ENCODE results near the gene USP47. TPM values are rescaled to one million over a fixed set of nuclear protein-coding genes. Genes with fewer than 3 reads are reported as not detected.
A peak's percentile ranks its signal among the peaks of the same experiment; 100 is the strongest.

Gene USP47
- total RNA-seq, 1 donor from 2014 or later: 71.7 TPM

GRCh38 chr11:11981364-11981763 lies 139.6 kb downstream of the USP47 start:
- Mint-ChIP-seq H3K9me3 (peaks cover 4% of the 10 kb centered on the region), H3K27ac (peak overlapping the region; percentile 37), H3K27me3 (ENCODE audit: insufficient read depth, low read depth) (peaks cover 3% of the 10 kb centered on the region), H3K4me1 (peaks cover 43% of the 10 kb centered on the region), H3K36me3 (peaks cover 16% of the 10 kb centered on the region), H3K4me3 (no peak overlapping the region)
- Histone ChIP-seq H3K4me2 (no peak overlapping the region), H3F3A (ENCODE audit: low read depth) (no peaks in the 10 kb centered on the region), H3K27ac (no peak overlapping the region), H3K4me3 (no peak overlapping the region), H3K9me3 (ENCODE audit: low read depth) (no peaks in the 10 kb centered on the region), H3K36me3 (no peaks in the 10 kb centered on the region), H3K79me2 (ENCODE audit: low read depth) (no peaks in the 10 kb centered on the region), H3K9ac (no peak overlapping the region), H2AFZ (replicated peaks) (no peak overlapping the region), H3K27me3 (no peaks in the 10 kb centered on the region), H4K20me1 (ENCODE audit: low read depth) (no peaks in the 10 kb centered on the region), H3K4me1 (peaks cover 11% of the 10 kb centered on the region)
- no peak for DNase-seq (ENCODE audit: low spot score)
- TF ChIP-seq CTCF (IDR thresholded peaks at IDR 0.05) (no peak), EZH2 (IDR thresholded peaks at IDR 0.05) (no peak), EZH2phosphoT487 (IDR thresholded peaks at IDR 0.05) (no peak)

- Mint-ChIP-seq H3K4me3 (no peak overlapping the region), H3K27ac (peak overlapping the region; percentile 37), H3K27me3 (ENCODE audit: insufficient read depth, low read depth) (peaks cover 3% of the 10 kb centered on the region), H3K4me1 (peaks cover 42% of the 10 kb centered on the region), H3K9me3 (peaks cover 4% of the 10 kb centered on the region), H3K36me3 (peaks cover 17% of the 10 kb centered on the region)
- peaks cover 10% of the 10 kb centered on the region for H3K4me1 ChIP-seq
- H2AFZ ChIP-seq (replicated peaks): no peak overlapping the region
- H3K9ac ChIP-seq: no peak overlapping the region
- no peaks in the 10 kb centered on the region for H3K27me3 ChIP-seq
- DNase-seq (ENCODE audit: low spot score): no peak
- no peak overlapping the region for H3K4me3 ChIP-seq
- no peaks in the 10 kb centered on the region for H4K20me1 ChIP-seq (ENCODE audit: low read depth)
- H3F3A ChIP-seq (ENCODE audit: low read depth): no peaks in the 10 kb centered on the region
- H3K79me2 ChIP-seq (ENCODE audit: low read depth): no peaks in the 10 kb centered on the region
- H3K4me2 ChIP-seq: no peak overlapping the region
- H3K9me3 ChIP-seq (ENCODE audit: low read depth): no peaks in the 10 kb centered on the region
- TF ChIP-seq EZH2phosphoT487 (IDR thresholded peaks at IDR 0.05): no peak
- no peaks in the 10 kb centered on the region for H3K36me3 ChIP-seq
- H3K27ac ChIP-seq: no peak overlapping the region
Observed at GRCh38 chr11:11981840-11982239, 140.1 kb downstream of the USP47 start.

DNA sequence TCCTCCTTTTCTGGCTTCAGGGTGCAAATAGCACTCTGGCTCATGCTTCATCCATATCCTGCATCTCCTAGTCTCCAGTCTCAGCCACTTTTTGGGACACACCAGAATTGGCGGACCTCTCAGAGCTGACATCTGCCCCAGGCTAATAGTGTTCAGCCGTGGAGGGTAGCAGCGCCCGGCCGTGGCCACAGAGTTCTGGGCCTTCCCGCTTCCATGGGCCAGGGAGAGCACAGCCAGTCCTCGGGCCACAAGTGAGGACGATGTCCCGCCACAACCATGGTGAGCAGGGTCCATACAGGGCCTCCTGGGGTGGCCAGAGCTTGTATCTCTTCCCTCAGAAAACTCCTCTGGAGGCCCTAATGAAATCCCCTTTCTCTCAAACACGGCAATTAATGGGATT lies 140.7 kb downstream of the USP47 start:
- H2AFZ ChIP-seq (replicated peaks): no peak overlapping the region
- H3K27me3 ChIP-seq: no peaks in the 10 kb centered on the region
- H4K20me1 ChIP-seq (ENCODE audit: low read depth): no peaks in the 10 kb centered on the region
- TF ChIP-seq EZH2 (IDR thresholded peaks at IDR 0.05) (no peak), EZH2phosphoT487 (IDR thresholded peaks at IDR 0.05) (no peak), CTCF (IDR thresholded peaks at IDR 0.05) (no peak)
- Mint-ChIP-seq H3K27ac (no peak overlapping the region), H3K27me3 (ENCODE audit: insufficient read depth, low read depth) (peaks cover 3% of the 10 kb centered on the region), H3K9me3 (peaks cover 4% of the 10 kb centered on the region), H3K4me3 (no peak overlapping the region), H3K4me1 (peaks cover 36% of the 10 kb centered on the region), H3K36me3 (peaks cover 19% of the 10 kb centered on the region)
- no peak overlapping the region for H3K4me3 ChIP-seq
- H3K36me3 ChIP-seq: no peaks in the 10 kb centered on the region
- no peak overlapping the region for H3K27ac ChIP-seq
- peaks cover 7% of the 10 kb centered on the region for H3K4me1 ChIP-seq
- H3K9ac ChIP-seq: no peak overlapping the region
- H3K79me2 ChIP-seq (ENCODE audit: low read depth): no peaks in the 10 kb centered on the region
- H3K9me3 ChIP-seq (ENCODE audit: low read depth): no peaks in the 10 kb centered on the region
- no peaks in the 10 kb centered on the region for H3F3A ChIP-seq (ENCODE audit: low read depth)
- no peak for DNase-seq (ENCODE audit: low spot score)
- no peak overlapping the region for H3K4me2 ChIP-seq

DNA sequence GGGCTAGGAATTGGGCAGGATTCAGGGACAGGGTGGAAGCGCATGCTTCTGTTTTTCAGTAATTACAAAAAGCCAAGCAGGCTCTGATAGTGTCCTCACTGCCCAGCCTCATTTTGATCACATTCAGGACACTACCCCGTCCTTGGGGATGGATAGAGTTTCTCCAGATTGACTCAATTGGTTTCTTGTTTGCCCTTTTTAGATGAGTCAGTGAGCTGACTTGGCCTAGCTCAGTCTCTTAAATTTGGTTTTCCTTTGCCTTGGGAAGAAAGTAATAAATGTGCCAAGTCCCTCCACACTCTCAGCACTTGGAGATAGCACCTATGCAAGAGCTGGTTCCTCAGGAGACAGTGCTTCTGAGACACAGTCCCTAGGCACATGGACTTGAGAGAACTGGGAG lies 141.2 kb downstream of the USP47 start:
- H2AFZ ChIP-seq (replicated peaks): no peak overlapping the region
- H3F3A ChIP-seq (ENCODE audit: low read depth): no peaks in the 10 kb centered on the region
- peaks cover 32% of the 10 kb centered on the region for H3K4me1 Mint-ChIP-seq
- no peaks in the 10 kb centered on the region for H3K27me3 ChIP-seq
- TF ChIP-seq EZH2 (IDR thresholded peaks at IDR 0.05): no peak
- no peak for TF ChIP-seq CTCF (IDR thresholded peaks at IDR 0.05)
- TF ChIP-seq EZH2phosphoT487 (IDR thresholded peaks at IDR 0.05): no peak
- no peaks in the 10 kb centered on the region for H3K79me2 ChIP-seq (ENCODE audit: low read depth)
- H3K36me3 ChIP-seq: no peaks in the 10 kb centered on the region
- H3K4me3 ChIP-seq: no peak overlapping the region
- H3K4me1 ChIP-seq: peaks cover 7% of the 10 kb centered on the region
- no peaks in the 10 kb centered on the region for H4K20me1 ChIP-seq (ENCODE audit: low read depth)
- peaks cover 4% of the 10 kb centered on the region for H3K9me3 Mint-ChIP-seq
- H3K36me3 Mint-ChIP-seq: peaks cover 20% of the 10 kb centered on the region
- peak overlapping the region; percentile 68 for H3K27ac Mint-ChIP-seq
- no peak overlapping the region for H3K27ac ChIP-seq
- H3K4me2 ChIP-seq: no peak overlapping the region
- peaks cover 3% of the 10 kb centered on the region for H3K27me3 Mint-ChIP-seq (ENCODE audit: insufficient read depth, low read depth)
- no peaks in the 10 kb centered on the region for H3K9me3 ChIP-seq (ENCODE audit: low read depth)
- no peak overlapping the region for H3K4me3 Mint-ChIP-seq
- no peak for DNase-seq (ENCODE audit: low spot score)
- H3K9ac ChIP-seq: no peak overlapping the region

Measured in neural progenitor cell (in vitro differentiated cells).